GM21529 (cell line): ENCODE results near the gene PLCB1.

ENCODE experiments used
- ATAC-seq: cut with Tn5 transposase; IDR thresholded peaks from one replicate; pipeline ENCODE4 v1.9.1; 2021; ENCODE audit not compliant: unreplicated experiment

The PLCB1 gene

GRCh38 chr20:8242827-8243724 lies 111.0 kb downstream of the PLCB1 start:
- no peak for ATAC-seq

GRCh38 chr20:8244637-8245036 lies 112.6 kb downstream of the PLCB1 start:
- ATAC-seq: no peak

- ATAC-seq: no peak
These were observed 114.1 kb downstream of the PLCB1 start for GRCh38 chr20:8246153-8246552.

GRCh38 chr20:8246716-8247115 lies 114.7 kb downstream of the PLCB1 start:
- ATAC-seq: no peak

GRCh38 chr20:8248051-8248450 lies 116.0 kb downstream of the PLCB1 start:
- no peak for ATAC-seq

DNA sequence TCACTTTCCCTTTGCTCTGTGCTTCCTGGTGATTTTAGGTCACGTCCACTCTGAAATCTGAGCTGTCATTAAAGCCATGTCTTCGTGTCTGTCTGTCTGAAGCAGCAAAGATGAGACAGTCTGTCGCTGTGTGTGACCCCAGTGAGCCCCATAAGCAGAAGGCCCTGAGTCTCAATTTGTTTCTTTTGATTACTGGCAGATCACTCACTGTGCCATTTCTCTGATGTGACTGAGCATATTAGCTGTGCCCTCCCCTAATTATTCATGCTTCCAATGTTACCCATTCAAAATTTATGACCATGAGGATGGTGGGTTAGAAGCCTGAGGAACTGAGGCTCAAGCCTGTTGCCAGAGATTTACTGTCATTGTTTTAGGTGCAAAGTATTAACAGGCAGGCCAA lies 117.6 kb downstream of the PLCB1 start:
- ATAC-seq: no peak

GRCh38 chr20:8250539-8251200 lies 118.6 kb downstream of the PLCB1 start:
- no peak for ATAC-seq

DNA sequence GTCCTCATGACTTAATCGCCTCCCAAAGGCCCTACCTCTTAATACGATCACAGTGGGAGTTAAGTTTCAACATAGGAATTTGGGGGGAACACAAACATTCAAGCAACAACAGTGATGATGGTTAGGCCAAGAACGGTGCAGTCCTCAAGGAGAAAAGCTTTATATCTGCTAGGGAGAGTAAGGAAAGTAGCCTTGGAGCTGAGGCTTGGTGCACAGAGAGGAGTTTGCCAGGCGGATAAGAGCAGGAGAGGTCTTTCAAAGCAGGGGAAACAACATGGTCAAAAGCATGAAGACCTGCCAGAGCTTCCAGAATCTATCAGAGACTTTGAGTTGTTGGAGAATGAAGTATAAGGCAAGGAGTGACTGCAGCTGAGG lies 119.1 kb downstream of the PLCB1 start:
- no peak for ATAC-seq

GRCh38 chr20:8254911-8255582 lies 123.0 kb downstream of the PLCB1 start:
- ATAC-seq: no peak

DNA sequence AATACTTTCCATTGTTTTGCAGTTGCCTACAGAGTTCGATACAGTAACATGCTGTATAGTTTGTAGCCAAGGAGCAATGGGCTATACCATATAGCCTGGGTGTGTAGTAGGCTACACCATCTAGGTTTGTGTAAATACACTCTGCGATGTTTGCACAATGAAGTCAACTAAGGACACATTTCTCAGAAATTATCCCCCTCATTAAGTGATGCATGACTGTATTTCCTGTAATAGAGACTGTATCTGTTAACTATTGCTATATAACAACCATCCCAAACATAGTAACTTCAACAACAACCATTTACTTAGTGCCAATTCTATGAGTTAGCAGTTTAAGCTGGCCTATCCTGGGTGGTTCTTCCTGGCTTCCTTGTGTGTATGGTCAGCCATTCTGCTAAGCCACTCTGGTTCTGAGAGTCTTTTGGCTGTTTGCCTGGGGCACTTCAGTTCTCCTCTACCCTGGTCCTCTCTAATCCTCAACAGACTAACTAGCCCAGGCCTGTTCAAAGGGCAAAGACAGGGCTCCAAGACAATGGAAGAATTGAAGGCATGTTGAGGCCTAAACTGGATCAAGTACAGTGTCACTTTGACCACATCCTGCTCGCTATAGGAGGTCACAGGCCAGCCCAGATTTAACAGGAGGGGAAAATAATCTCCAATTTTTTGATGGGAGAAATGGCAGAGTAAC lies 124.0 kb downstream of the PLCB1 start:
- no peak for ATAC-seq

DNA sequence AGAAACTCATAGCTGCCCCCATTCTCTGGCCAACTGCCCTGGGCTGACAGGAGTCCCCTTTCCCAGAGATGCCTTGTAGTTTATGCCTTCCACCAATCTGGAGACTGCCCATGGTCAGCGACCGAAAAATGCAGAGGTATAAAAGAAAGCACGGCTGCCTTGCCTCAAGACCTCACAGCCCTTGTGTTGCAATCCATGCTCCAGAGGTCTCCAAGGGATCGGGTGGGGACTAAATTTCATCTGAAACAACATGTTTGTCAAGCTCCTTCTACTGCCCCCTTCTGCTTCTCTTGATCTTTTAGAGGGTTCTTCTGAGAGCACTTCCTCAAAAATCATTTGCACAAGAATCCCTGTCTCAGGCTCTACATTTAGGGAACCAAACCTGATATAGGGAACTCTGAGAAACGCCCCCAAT lies 128.8 kb downstream of the PLCB1 start:
- no peak for ATAC-seq

GRCh38 chr20:8262721-8263120 lies 130.7 kb downstream of the PLCB1 start:
- no peak for ATAC-seq

GRCh38 chr20:8265588-8265987 lies 133.5 kb downstream of the PLCB1 start:
- no peak for ATAC-seq

GRCh38 chr20:8267009-8267408 lies 134.9 kb downstream of the PLCB1 start:
- ATAC-seq: no peak

DNA sequence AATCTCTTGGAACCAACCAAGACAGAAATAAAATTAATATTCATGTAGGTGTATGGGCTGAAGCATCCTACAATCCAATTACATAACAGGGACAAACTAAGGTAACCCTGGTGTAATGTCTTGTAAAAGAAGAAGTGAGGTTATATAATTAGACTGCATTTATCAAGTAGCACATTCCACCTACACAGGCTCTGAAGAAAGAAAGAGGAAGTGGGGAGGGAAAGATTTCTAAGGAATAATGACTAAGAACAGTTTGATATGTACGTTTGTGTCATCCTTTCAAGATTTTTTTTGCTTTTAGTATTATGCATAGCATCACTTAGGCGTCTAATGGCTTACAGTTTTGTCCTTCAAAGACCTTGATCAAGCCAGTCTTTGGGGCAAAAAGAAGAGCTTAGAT lies 139.7 kb downstream of the PLCB1 start:
- ATAC-seq: no peak

DNA sequence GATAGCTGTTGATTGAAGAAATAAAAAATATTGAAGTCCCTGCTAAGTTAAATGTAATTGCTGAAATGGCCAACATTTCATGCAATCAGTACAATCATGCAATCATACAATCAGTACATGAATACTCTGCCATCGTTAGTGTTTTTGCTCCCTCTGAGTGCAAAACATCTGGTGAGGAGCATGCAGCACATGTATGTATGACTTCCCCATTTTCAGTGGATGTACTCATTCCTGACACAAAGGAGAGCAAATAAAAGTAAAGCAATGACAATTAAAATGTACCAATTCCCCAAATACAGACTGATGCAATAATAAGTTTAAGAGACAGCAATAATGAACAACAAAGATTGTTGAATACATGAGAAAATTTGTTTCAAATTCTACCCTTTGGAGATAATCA lies 140.7 kb downstream of the PLCB1 start:
- no peak for ATAC-seq

DNA sequence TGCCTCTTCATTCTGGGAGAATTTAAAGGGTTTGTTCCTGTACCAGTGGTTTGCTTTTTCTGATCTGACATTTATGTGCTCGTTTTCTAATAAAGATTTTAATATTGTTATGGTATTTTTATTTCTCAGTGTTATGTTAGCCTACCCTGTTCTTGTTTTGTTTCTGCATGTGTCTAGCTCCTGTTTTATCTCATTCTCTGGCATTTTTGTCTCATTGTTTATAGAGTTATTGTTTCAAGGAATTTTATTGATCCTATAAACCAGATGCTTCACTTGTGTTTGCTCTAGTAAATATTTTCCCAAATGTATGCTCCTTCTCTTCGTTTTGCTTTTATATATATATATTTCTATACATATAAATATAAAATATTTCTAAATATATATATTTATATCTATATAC lies 152.8 kb downstream of the PLCB1 start:
- ATAC-seq: no peak

DNA sequence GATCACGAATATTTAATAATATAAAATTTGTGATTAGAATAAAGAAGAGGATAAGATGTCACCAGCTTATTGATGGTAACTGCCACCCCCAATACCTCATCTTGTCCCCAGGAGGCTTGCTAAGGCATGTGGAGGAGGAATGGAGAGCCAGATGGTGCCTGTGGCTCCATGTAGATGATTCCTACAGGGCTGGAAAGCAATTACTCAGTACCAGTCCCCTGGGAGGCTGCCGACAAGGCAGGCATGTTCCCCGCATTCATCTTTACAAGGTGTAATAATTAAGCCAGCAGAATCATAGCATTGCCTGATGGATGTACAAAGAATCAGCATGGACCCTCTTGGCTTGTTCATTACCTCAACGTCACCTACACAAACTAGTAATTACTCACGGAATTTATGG lies 155.3 kb downstream of the PLCB1 start:
- ATAC-seq: no peak

- ATAC-seq: no peak
These were observed 159.1 kb downstream of the PLCB1 start for GRCh38 chr20:8291200-8291599.

DNA sequence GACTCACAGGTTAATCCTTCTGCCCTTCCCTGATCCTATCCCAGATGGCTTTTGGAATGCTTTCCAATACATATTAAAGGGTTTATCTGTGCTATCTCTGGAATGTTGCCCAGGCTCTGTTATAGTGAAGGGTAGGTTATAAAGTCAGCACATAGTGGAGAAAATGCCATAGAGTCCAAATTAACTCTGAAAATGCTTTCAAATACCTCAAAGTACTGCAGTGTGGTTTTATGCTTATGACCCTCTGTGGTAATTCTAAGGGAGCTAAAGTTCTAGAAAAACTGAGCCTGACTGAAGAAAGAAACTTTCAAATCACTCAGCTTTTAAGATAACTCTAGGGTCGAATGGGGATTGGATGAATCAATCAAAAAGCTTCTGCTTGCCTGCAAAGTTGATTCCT lies 159.8 kb downstream of the PLCB1 start:
- no peak for ATAC-seq

DNA sequence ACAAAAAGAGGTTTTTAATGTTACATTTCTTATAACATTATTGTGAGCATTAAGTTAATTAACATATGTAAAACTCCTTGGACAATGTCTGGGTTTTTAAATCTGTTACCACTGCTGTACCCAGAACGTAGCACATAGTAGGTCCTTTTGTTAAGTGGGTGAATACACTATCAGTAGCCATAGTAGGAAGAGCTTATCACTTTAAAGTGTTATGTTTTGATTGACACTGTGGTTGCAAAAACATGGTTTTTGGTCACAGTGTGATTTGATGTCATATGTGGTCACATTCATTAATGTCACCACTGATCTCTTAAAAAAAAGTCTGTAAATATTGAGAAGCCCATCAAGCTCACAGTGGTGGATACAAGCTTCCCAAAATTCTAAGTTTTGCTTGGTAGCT lies 160.7 kb downstream of the PLCB1 start:
- ATAC-seq: no peak
